ENCODE measurements around the gene COX7A1.
"Not testable (repeated sequence)": the region's sequence is repeated elsewhere in the genome, so short reads cannot be mapped to it uniquely, and the experiment has no call there.

Gene COX7A1

GRCh38 chr19:36152352-36153091 lies at the start of gene COX7A1:
TSS of gene COX7A1 (minus strand) at chr19:36152447. CDS start at chr19:36152407, 40 bp downstream.
- peak; percentile 89 for DNase-seq

GRCh38 chr19:36201684-36202083 lies 49.4 kb upstream of the COX7A1 start:
- no peak for DNase-seq

- DNase-seq = no peak
These were observed 45.9 kb upstream of the COX7A1 start for GRCh38 chr19:36198119-36198518.

- no peak for DNase-seq
These were observed 44.0 kb upstream of the COX7A1 start for GRCh38 chr19:36196249-36196648.

- DNase-seq = not testable (repeated sequence)
These were observed 34.5 kb upstream of the COX7A1 start for GRCh38 chr19:36186722-36187121.

- no peak for DNase-seq
These were observed 31.0 kb upstream of the COX7A1 start for GRCh38 chr19:36183245-36183628.

GRCh38 chr19:36182612-36183244 lies 30.5 kb upstream of the COX7A1 start:
- no peak for DNase-seq

- not testable (repeated sequence) for DNase-seq
These were observed 26.8 kb upstream of the COX7A1 start for GRCh38 chr19:36179077-36179476.

GRCh38 chr19:36173846-36174245 lies 21.6 kb upstream of the COX7A1 start:
- DNase-seq = not testable (repeated sequence)

- no peak for DNase-seq
These were observed 20.6 kb upstream of the COX7A1 start for GRCh38 chr19:36172852-36173251.

GRCh38 chr19:36169084-36169760 lies 17.0 kb upstream of the COX7A1 start:
- peak; percentile 57 for DNase-seq

GRCh38 chr19:36163813-36164212 lies 11.6 kb upstream of the COX7A1 start:
- no peak for DNase-seq

- no peak for DNase-seq
These were observed 8.8 kb upstream of the COX7A1 start for GRCh38 chr19:36160821-36161596.

- DNase-seq = no peak
These were observed 879 bp upstream of the COX7A1 start for GRCh38 chr19:36153126-36153525.

- no peak for DNase-seq
These were observed 262 bp downstream of the COX7A1 start for GRCh38 chr19:36152019-36152351.

- peak; percentile 85 for DNase-seq
These were observed 866 bp downstream of the COX7A1 start for GRCh38 chr19:36151144-36152018.

GRCh38 chr19:36150586-36150985 lies 1.7 kb downstream of the COX7A1 start:
- no peak for DNase-seq

GRCh38 chr19:36149673-36150406 lies 2.4 kb downstream of the COX7A1 start:
- DNase-seq = no peak

GRCh38 chr19:36144624-36145023 lies 7.6 kb downstream of the COX7A1 start:
- no peak for DNase-seq

- DNase-seq = no peak
These were observed 9.8 kb downstream of the COX7A1 start for GRCh38 chr19:36142496-36142895.

- DNase-seq = no peak
These were observed 10.2 kb downstream of the COX7A1 start for GRCh38 chr19:36142046-36142445.

All from femur (tissue), 1 donor.